Activated T-cell treated with anti-CD3 and anti-CD28 coated beads, Interleukin-2, amount 50 U/mL, for 24 hours (primary cell): ENCODE measurements around the gene GUCY1A1.
A peak's percentile ranks its signal among the peaks of the same experiment; 100 is the strongest.

Source experiments
- DNase-seq: peaks from one replicate; pipeline ENCODE4 v3.0.0-alpha.2; 2020
- H3K27ac Mint-ChIP-seq: 2 replicates; pipeline ENCODE4 v1.8.0; 2020; ENCODE audit warnings: mild to moderate bottlenecking, mixed read lengths
- H3K27me3 Mint-ChIP-seq: 2 replicates; pipeline ENCODE4 v1.8.0; 2020; ENCODE audit warnings: mixed read lengths
- H3K36me3 Mint-ChIP-seq: 2 replicates; pipeline ENCODE4 v1.8.0; 2020; ENCODE audit warnings: low read depth, mixed read lengths
- H3K4me1 Mint-ChIP-seq: 2 replicates; pipeline ENCODE4 v1.8.0; 2020; ENCODE audit warnings: low read depth, mixed read lengths
- H3K4me3 Mint-ChIP-seq: 2 replicates; pipeline ENCODE4 v1.8.0; 2020; ENCODE audit warnings: mild to moderate bottlenecking, moderate library complexity, mixed read lengths
- H3K9me3 Mint-ChIP-seq: 2 replicates; pipeline ENCODE4 v1.8.0; 2020; ENCODE audit warnings: mixed read lengths

Gene GUCY1A1

GRCh38 chr4:155759372-155760252 is 93.0 kb downstream of the GUCY1A1 start:
- Mint-ChIP-seq H3K36me3 (no peaks in the 10 kb centered on the region), H3K9me3 (no peaks in the 10 kb centered on the region), H3K4me1 (peaks cover 7% of the 10 kb centered on the region), H3K4me3 (peak overlapping the region; percentile 48), H3K27ac (no peak overlapping the region), H3K27me3 (peaks cover 45% of the 10 kb centered on the region)
- peak; percentile 36 for DNase-seq

- H3K9me3 Mint-ChIP-seq, result no peaks in the 10 kb centered on the region
- peaks cover 7% of the 10 kb centered on the region for H3K4me1 Mint-ChIP-seq
- no peaks in the 10 kb centered on the region for H3K36me3 Mint-ChIP-seq
- no peak overlapping the region for H3K4me3 Mint-ChIP-seq
- no peak for DNase-seq
- peaks cover 47% of the 10 kb centered on the region for H3K27me3 Mint-ChIP-seq
- H3K27ac Mint-ChIP-seq, result no peak overlapping the region
Observed at GRCh38 chr4:155761047-155761446, 94.4 kb downstream of the GUCY1A1 start.

GRCh38 chr4:155761916-155762315 is 95.3 kb downstream of the GUCY1A1 start:
- Mint-ChIP-seq H3K27me3 (peaks cover 42% of the 10 kb centered on the region), H3K36me3 (no peaks in the 10 kb centered on the region), H3K4me3 (no peak overlapping the region), H3K9me3 (no peaks in the 10 kb centered on the region), H3K27ac (no peak overlapping the region), H3K4me1 (peaks cover 7% of the 10 kb centered on the region)
- no peak for DNase-seq

DNA sequence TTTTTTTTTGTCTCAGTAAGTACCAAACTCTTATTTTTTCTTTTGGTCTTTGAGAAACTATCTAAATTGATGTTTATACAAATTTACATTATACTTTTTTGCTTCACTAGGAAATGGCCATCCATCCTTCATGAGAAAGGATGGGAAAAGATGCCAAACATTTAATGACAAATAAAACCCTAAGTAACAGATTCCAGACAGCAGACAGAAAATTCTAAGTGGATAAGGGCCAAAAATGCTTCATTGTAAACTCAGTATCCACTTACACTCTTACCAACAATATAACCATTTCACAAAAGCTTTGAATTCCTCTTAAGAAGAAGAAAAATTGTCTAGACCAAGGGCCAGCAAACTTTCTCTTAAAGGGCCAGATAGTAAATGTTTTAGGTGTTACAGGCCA is 95.7 kb downstream of the GUCY1A1 start:
- no peaks in the 10 kb centered on the region for H3K36me3 Mint-ChIP-seq
- H3K4me1 Mint-ChIP-seq, result peaks cover 7% of the 10 kb centered on the region
- H3K27ac Mint-ChIP-seq, result no peak overlapping the region
- peaks cover 41% of the 10 kb centered on the region for H3K27me3 Mint-ChIP-seq
- no peaks in the 10 kb centered on the region for H3K9me3 Mint-ChIP-seq
- no peak for DNase-seq
- no peak overlapping the region for H3K4me3 Mint-ChIP-seq

DNA sequence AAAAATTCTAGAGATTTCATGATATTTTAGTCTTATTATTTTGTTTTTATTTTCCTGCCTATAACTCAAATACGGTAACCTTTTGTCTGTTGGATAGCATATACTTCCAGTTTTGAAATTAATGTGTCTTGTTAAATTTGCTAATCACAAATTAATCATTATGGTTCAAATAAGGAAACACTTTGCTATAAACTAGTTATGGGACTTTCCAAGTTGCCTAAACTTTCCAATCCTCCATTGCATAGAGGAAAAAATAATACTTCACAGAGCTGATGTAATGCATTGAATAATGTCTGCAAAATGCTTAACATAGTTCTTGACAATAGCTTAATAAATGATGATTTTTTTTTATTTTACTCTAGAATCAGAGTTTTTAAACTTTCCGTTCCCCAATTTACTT is 96.9 kb downstream of the GUCY1A1 start:
- Mint-ChIP-seq H3K4me3 (no peak overlapping the region), H3K27me3 (peaks cover 29% of the 10 kb centered on the region)

GRCh38 chr4:155765149-155765548 is 98.5 kb downstream of the GUCY1A1 start:
- peaks cover 2% of the 10 kb centered on the region for H3K4me1 Mint-ChIP-seq
- DNase-seq, result no peak
- H3K36me3 Mint-ChIP-seq, result no peaks in the 10 kb centered on the region
- H3K9me3 Mint-ChIP-seq, result no peaks in the 10 kb centered on the region
- peaks cover 23% of the 10 kb centered on the region for H3K27me3 Mint-ChIP-seq
- no peak overlapping the region for H3K4me3 Mint-ChIP-seq
- no peak overlapping the region for H3K27ac Mint-ChIP-seq

More for the DNA sequence above, 96.9 kb downstream of the GUCY1A1 start:
- H3K9me3 Mint-ChIP-seq, result no peaks in the 10 kb centered on the region
- H3K36me3 Mint-ChIP-seq, result no peaks in the 10 kb centered on the region
- H3K4me1 Mint-ChIP-seq, result peaks cover 5% of the 10 kb centered on the region
- DNase-seq, result no peak
- H3K27ac Mint-ChIP-seq, result no peak overlapping the region

- H3K36me3 Mint-ChIP-seq, result no peaks in the 10 kb centered on the region
- H3K27ac Mint-ChIP-seq, result no peak overlapping the region
- H3K4me1 Mint-ChIP-seq, result peaks cover 2% of the 10 kb centered on the region
- peaks cover 16% of the 10 kb centered on the region for H3K27me3 Mint-ChIP-seq
- no peaks in the 10 kb centered on the region for H3K9me3 Mint-ChIP-seq
- no peak overlapping the region for H3K4me3 Mint-ChIP-seq
- DNase-seq, result no peak
Observed at GRCh38 chr4:155766622-155767021, 100.0 kb downstream of the GUCY1A1 start.

DNA sequence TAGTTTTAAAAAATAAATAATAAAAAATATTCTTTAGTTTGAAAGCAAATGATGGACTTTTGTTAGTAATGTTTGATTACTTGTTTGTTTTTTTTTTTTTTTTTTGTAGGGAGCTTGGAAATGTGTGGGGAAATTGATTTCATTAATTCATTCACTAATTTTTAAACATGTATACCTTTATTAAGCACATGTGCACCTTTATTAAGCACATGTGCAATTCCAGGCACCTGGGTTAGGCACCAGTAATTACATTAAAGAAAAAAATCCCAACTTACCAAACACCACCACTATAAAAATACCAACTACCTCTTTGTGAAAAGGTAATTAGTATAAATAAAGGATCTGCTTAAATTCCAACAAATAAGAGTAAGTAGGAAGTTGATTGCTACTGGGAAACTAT is 101.7 kb downstream of the GUCY1A1 start:
- Mint-ChIP-seq H3K9me3 (no peaks in the 10 kb centered on the region), H3K36me3 (no peaks in the 10 kb centered on the region), H3K27ac (no peak overlapping the region), H3K4me3 (no peak overlapping the region), H3K27me3 (peaks cover 10% of the 10 kb centered on the region), H3K4me1 (no peaks in the 10 kb centered on the region)
- DNase-seq, result no peak

- Mint-ChIP-seq H3K4me1 (no peaks in the 10 kb centered on the region), H3K9me3 (no peaks in the 10 kb centered on the region), H3K4me3 (no peak overlapping the region), H3K36me3 (no peaks in the 10 kb centered on the region), H3K27me3 (peaks cover 10% of the 10 kb centered on the region), H3K27ac (no peak overlapping the region)
- no peak for DNase-seq
Observed at GRCh38 chr4:155769090-155769489, 102.4 kb downstream of the GUCY1A1 start.

DNA sequence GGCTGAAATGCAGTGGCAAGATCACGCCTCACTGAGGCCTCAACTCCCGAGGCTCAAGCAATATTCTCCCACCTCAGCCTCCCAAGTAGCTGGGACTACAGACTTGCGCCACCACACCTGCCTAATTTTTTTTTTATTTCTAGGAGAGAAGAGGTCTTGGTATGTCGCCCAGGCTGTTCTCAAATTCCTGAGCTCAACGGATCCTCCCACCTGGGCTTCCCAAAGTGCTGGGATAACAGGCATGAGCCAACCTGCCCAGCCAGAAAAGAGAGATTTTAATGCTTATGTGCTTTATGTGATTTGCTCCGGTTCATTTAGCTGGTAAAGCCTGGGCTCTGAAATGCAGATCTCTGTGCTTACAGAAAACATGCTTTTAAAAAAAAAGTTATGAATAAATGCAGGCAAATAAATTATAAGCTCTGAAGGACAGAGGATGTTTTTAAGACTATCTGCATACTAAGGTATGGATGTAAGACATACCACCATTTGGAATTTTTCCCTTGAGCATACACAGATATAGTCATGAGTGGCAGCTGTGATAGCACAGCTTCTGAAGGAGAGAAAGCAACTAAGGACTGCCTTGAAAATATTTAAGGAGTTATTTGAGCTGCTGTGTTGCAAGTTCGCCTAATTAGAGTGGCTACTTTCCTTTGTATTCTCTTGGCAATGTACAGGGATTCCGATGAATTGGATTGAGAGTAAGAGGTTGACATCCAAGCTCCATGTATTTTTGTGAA is 106.0 kb downstream of the GUCY1A1 start:
- no peaks in the 10 kb centered on the region for H3K9me3 Mint-ChIP-seq
- no peak for DNase-seq
- no peaks in the 10 kb centered on the region for H3K27me3 Mint-ChIP-seq
- no peak overlapping the region for H3K27ac Mint-ChIP-seq
- no peaks in the 10 kb centered on the region for H3K36me3 Mint-ChIP-seq
- H3K4me1 Mint-ChIP-seq, result no peaks in the 10 kb centered on the region
- no peak overlapping the region for H3K4me3 Mint-ChIP-seq

GRCh38 chr4:155773196-155773800 is 106.7 kb downstream of the GUCY1A1 start:
- Mint-ChIP-seq H3K4me1 (no peaks in the 10 kb centered on the region), H3K9me3 (no peaks in the 10 kb centered on the region), H3K27me3 (no peaks in the 10 kb centered on the region), H3K27ac (no peak overlapping the region), H3K4me3 (no peak overlapping the region), H3K36me3 (no peaks in the 10 kb centered on the region)
- DNase-seq, result no peak

DNA sequence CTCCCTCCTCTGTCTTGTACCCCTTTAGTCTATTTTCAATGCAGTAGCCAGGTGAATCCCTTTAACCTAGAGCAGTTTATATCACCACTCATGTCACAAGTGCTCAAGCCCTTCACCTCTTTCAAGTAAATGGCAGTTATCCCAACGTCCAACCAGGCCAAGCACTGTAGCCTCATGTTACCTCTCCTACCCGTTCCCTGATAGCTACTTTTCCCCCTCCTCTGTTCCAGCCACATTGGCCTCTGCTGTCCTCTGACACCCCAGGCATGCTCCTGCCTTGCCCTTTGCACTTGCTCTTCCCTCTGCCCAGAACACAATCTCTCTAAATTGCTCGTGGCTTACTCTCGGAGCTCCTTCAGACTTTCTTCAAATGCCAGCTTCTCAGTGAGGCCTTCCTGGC is 107.4 kb downstream of the GUCY1A1 start:
- Mint-ChIP-seq H3K36me3 (no peaks in the 10 kb centered on the region), H3K9me3 (no peaks in the 10 kb centered on the region), H3K27me3 (no peaks in the 10 kb centered on the region), H3K27ac (no peak overlapping the region), H3K4me3 (no peak overlapping the region), H3K4me1 (no peaks in the 10 kb centered on the region)
- no peak for DNase-seq

DNA sequence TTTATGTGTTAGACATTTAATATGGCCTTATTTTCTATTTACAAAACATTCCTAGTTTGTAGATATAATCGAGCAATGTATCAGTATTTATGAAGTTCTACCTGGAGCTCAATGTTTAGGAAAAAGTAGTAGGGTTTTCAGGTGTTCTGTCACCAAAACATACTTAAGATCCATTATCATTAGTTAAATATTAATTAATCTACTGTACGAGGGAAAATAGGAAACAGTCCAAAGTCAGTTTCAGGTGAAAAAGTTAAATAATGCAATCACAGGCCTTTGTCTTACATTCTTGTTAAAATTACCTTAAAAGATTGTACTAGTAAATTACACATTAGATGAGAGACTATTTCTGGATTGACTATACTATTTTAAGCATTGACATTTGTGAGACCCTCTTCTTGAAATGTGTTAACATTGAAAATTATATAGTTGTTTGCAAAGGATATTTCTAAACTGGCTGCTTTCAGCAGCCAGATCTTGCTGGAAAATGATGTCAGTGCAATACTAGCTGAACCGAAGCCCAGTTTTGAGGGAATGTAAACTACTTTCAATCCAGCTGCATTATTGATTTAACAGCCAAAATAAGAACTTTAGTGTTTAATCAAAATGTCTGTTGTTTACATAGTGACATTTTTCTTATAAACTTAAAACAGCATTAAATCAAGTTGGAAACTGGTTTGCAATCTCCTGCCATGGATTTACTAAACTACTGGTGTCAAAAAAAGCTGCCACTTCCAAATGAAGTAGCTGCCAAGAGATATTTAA is 111.5 kb downstream of the GUCY1A1 start:
- H3K9me3 Mint-ChIP-seq, result no peaks in the 10 kb centered on the region
- no peak overlapping the region for H3K4me3 Mint-ChIP-seq
- H3K27me3 Mint-ChIP-seq, result peaks cover 5% of the 10 kb centered on the region
- H3K27ac Mint-ChIP-seq, result no peak overlapping the region
- no peak for DNase-seq
- H3K4me1 Mint-ChIP-seq, result no peaks in the 10 kb centered on the region
- H3K36me3 Mint-ChIP-seq, result no peaks in the 10 kb centered on the region

GRCh38 chr4:155780775-155781174 is 114.1 kb downstream of the GUCY1A1 start:
- Mint-ChIP-seq H3K4me3 (no peak overlapping the region), H3K36me3 (no peaks in the 10 kb centered on the region), H3K9me3 (no peaks in the 10 kb centered on the region), H3K4me1 (no peaks in the 10 kb centered on the region), H3K27ac (no peak overlapping the region), H3K27me3 (peaks cover 5% of the 10 kb centered on the region)
- no peak for DNase-seq
